ENCODE measurements around the gene BLVRB.
"Not testable (repeated sequence)": the region's sequence is repeated elsewhere in the genome, so short reads cannot be mapped to it uniquely, and the experiment has no call there.

DNA sequence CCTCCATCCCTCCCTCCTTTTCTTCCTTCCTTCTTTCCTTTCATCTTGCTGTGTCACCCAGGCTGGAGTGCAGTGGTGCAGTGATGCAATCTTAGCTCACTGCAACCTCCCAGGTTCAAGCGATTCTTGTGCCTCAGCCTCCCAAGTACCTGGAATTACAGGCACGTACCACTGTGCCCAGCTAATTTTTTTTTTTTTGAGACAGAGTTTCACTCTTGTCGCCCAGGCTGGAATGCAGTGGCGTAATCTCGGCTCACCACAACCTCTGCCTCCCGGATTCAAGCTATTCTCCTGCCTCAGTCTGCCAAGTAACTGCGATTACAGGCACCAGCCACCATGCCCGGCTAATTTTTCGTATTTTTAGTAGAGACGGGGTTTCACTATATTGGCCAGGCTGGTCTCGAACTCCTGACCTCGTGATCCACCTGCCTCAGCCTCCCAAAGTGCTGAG is 1.9 kb downstream of the BLVRB start:
- TF ChIP-seq, protein P1, sequence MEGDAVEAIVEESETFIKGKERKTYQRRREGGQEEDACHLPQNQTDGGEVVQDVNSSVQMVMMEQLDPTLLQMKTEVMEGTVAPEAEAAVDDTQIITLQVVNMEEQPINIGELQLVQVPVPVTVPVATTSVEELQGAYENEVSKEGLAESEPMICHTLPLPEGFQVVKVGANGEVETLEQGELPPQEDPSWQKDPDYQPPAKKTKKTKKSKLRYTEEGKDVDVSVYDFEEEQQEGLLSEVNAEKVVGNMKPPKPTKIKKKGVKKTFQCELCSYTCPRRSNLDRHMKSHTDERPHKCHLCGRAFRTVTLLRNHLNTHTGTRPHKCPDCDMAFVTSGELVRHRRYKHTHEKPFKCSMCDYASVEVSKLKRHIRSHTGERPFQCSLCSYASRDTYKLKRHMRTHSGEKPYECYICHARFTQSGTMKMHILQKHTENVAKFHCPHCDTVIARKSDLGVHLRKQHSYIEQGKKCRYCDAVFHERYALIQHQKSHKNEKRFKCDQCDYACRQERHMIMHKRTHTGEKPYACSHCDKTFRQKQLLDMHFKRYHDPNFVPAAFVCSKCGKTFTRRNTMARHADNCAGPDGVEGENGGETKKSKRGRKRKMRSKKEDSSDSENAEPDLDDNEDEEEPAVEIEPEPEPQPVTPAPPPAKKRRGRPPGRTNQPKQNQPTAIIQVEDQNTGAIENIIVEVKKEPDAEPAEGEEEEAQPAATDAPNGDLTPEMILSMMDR (IDR thresholded peaks at IDR 0.05; ENCODE audit: insufficient read depth, low read length) = not testable (repeated sequence)
- TF ChIP-seq, protein P2, sequence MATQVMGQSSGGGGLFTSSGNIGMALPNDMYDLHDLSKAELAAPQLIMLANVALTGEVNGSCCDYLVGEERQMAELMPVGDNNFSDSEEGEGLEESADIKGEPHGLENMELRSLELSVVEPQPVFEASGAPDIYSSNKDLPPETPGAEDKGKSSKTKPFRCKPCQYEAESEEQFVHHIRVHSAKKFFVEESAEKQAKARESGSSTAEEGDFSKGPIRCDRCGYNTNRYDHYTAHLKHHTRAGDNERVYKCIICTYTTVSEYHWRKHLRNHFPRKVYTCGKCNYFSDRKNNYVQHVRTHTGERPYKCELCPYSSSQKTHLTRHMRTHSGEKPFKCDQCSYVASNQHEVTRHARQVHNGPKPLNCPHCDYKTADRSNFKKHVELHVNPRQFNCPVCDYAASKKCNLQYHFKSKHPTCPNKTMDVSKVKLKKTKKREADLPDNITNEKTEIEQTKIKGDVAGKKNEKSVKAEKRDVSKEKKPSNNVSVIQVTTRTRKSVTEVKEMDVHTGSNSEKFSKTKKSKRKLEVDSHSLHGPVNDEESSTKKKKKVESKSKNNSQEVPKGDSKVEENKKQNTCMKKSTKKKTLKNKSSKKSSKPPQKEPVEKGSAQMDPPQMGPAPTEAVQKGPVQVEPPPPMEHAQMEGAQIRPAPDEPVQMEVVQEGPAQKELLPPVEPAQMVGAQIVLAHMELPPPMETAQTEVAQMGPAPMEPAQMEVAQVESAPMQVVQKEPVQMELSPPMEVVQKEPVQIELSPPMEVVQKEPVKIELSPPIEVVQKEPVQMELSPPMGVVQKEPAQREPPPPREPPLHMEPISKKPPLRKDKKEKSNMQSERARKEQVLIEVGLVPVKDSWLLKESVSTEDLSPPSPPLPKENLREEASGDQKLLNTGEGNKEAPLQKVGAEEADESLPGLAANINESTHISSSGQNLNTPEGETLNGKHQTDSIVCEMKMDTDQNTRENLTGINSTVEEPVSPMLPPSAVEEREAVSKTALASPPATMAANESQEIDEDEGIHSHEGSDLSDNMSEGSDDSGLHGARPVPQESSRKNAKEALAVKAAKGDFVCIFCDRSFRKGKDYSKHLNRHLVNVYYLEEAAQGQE (IDR thresholded peaks at IDR 0.05; ENCODE audit: insufficient replicate concordance, low read depth) = not testable (repeated sequence)
- TF ChIP-seq POLR2AphosphoS5 (IDR thresholded peaks at IDR 0.05; ENCODE audit: low read depth) = not testable (repeated sequence)
